B cell (primary cell): ENCODE data around the gene DAP. TPM values are rescaled to one million over a fixed set of nuclear protein-coding genes. Genes with fewer than 3 reads are reported as not detected.

Source experiments
- ATAC-seq: fragments of 200-7000 bp; cut with Tn5 transposase; one replicate; pipeline ENCODE4 v1.10.0; 2021; ENCODE audit warnings: low read depth, mild to moderate bottlenecking, moderate number of reproducible peaks, moderate library complexity
- CTCF ChIA-PET: fragments of 350-600 bp; sonication (Branson Sonifier 250); formaldehyde crosslinking; loops from one replicate; lab custom pipeline; 2021; ENCODE audit warnings: antibody characterized with exemption, inconsistent platforms; lab: Charles Lee
- POLR2A ChIA-PET: fragments of 350-600 bp; sonication (Branson Sonifier 250); formaldehyde crosslinking; loops from one replicate; lab custom pipeline; 2021; ENCODE audit warnings: antibody characterized with exemption; lab: Charles Lee
- DNase-seq: peaks from one replicate; pipeline ENCODE4 v3.0.0; 2013
- H2AFZ ChIP-seq: 2 replicates; pipeline ENCODE4 v1.6.1; 2012; ENCODE audit warnings: mild to moderate bottlenecking, low read depth, low read length; ENCODE audit not compliant: insufficient read depth, poor library complexity, severe bottlenecking
- H3K27ac ChIP-seq, 2 donors: 1 replicate in 1 of 2; 2 replicates in 1 of 2; pipeline ENCODE4 v1.5.1; 2012 to 2013; ENCODE audit warnings: low read length in 2 of 2, mild to moderate bottlenecking in 2 of 2, moderate library complexity in 1 of 2
- H3K27me3 ChIP-seq, 4 experiments: fragments of 200-600 bp in 1 of 4; sonication (generic) in 1 of 4; replicated peaks in 1 of 4; 1 replicate in 2 of 4; 2 replicates in 2 of 4; pipeline versions ENCODE4 v1.6.1 to v1.7.0; 2013 to 2016; ENCODE audit warnings: low read length in 3 of 4, mild to moderate bottlenecking in 2 of 4, mixed read lengths in 1 of 4, moderate library complexity in 1 of 4; ENCODE audit not compliant: insufficient read depth in 4 of 4, control insufficient read depth in 3 of 4; ENCODE audit errors: control extremely low read depth in 1 of 4
- H3K36me3 ChIP-seq, 2 experiments: replicated peaks in 1 of 2; 1 replicate in 1 of 2; 2 replicates in 1 of 2; pipeline versions ENCODE4 v1.6.1 to v1.7.1; 2013; ENCODE audit warnings: low read length in 1 of 2; ENCODE audit not compliant: insufficient read depth in 2 of 2, control insufficient read depth in 1 of 2; ENCODE audit errors: control extremely low read depth in 1 of 2, extremely low read depth in 1 of 2
- H3K4me1 ChIP-seq, 2 donors: fragments of 200-600 bp in 1 of 2; sonication (generic) in 1 of 2; 1 replicate in 1 of 2; 2 replicates in 1 of 2; pipeline versions ENCODE4 v1.5.1 to v1.6.1; 2013 to 2017; ENCODE audit warnings: low read length in 2 of 2; ENCODE audit not compliant: control insufficient read depth in 2 of 2, insufficient read depth in 2 of 2
- H3K4me2 ChIP-seq: replicated peaks from 2 replicates; pipeline ENCODE3; 2012; ENCODE audit warnings: mild to moderate bottlenecking, low read depth, low read length; ENCODE audit not compliant: poor library complexity, severe bottlenecking
- H3K4me3 ChIP-seq, 5 experiments: fragments of 200-600 bp in 1 of 5; sonication (generic) in 1 of 5; 1 replicate in 3 of 5; 2 replicates in 2 of 5; pipeline versions ENCODE4 v1.5.1 to v1.7.0; 2011 to 2016; ENCODE audit warnings: low read length in 4 of 5, mild to moderate bottlenecking in 4 of 5, low read depth in 2 of 5, control low read depth in 1 of 5, moderate library complexity in 1 of 5; ENCODE audit not compliant: insufficient read depth in 1 of 5; ENCODE audit errors: control extremely low read depth in 1 of 5, extremely low read depth in 1 of 5
- H3K79me2 ChIP-seq: fragments of 200-600 bp; sonication (generic); one replicate; pipeline ENCODE4 v1.6.0; 2016; ENCODE audit warnings: low read length; ENCODE audit not compliant: control insufficient read depth, insufficient read depth
- H3K9ac ChIP-seq: fragments of 200-600 bp; sonication (generic); 2 replicates; pipeline ENCODE4 v1.6.1; 2017; ENCODE audit warnings: mild to moderate bottlenecking, low read length, moderate library complexity
- H3K9me3 ChIP-seq, 3 donors: one replicate each; pipeline versions ENCODE4 v1.6.1 to v1.7.1; 2013; ENCODE audit warnings: low read length in 2 of 3; ENCODE audit not compliant: control insufficient read depth in 2 of 3, insufficient read depth in 1 of 3; ENCODE audit errors: control extremely low read depth in 1 of 3
- H4K20me1 ChIP-seq: 2 replicates; pipeline ENCODE4 v1.6.0; 2012; ENCODE audit warnings: mild to moderate bottlenecking, low read length; ENCODE audit not compliant: insufficient read depth, control insufficient read depth, poor library complexity, severe bottlenecking
- H3K27ac Mint-ChIP-seq: one replicate; pipeline ENCODE4 v1.8.0; 2021; ENCODE audit warnings: mixed read lengths
- H3K27me3 Mint-ChIP-seq: one replicate; pipeline ENCODE4 v1.8.0; 2021; ENCODE audit warnings: mixed read lengths
- H3K4me1 Mint-ChIP-seq: one replicate; pipeline ENCODE4 v1.8.0; 2021; ENCODE audit warnings: mixed read lengths
- H3K4me3 Mint-ChIP-seq: one replicate; pipeline ENCODE4 v1.8.0; 2021; ENCODE audit warnings: mixed read lengths
- H3K9me3 Mint-ChIP-seq: one replicate; pipeline ENCODE4 v1.8.0; 2022; ENCODE audit warnings: mixed read lengths; ENCODE audit not compliant: insufficient read depth
- CTCF ChIP-seq: fragments of 200-600 bp; IDR thresholded peaks from one replicate; pipeline ENCODE4 v1.8.0; 2022; ENCODE audit warnings: antibody characterized with exemption, mild to moderate bottlenecking
- EZH2 ChIP-seq: IDR thresholded peaks from 2 replicates; pipeline ENCODE4 v1.6.1; 2012; ENCODE audit warnings: borderline replicate concordance, low read depth, mild to moderate bottlenecking, moderate library complexity, low read length; ENCODE audit not compliant: insufficient read depth, poor library complexity, severe bottlenecking
- WGBS: methylation state at CpG from one replicate; pipeline ENCODE4 v1.1.5; 2013; ENCODE audit warnings: missing lambda C conversion rate; ENCODE audit not compliant: insufficient coverage; 5-methylcytosine and 5-hydroxymethylcytosine counted together
- intact Hi-C: fragments of 100-400 bp; cut with micrococcal nuclease; formaldehyde crosslinking; loops from one replicate; pipeline ENCODE4 v1.10.0; 2022
- polyA plus RNA-seq: library from polyadenylated mRNA; depleted of rRNA; stranded (reverse); fragments of >200 nt; gene quantifications from 2 replicates; pipeline ENCODE4 v1.2.3, GENCODE V29; 2012
- total RNA-seq, 2 donors: library from RNA; stranded (reverse); fragments of 120-200 nt in 1 of 2; gene quantifications; 1 replicate in 1 of 2; 2 replicates in 1 of 2; pipeline versions ENCODE4 v1.2.3 to v1.2.4, GENCODE V29; 2013 to 2022

The DAP gene
- total and polyA plus RNA-seq, 2 donors (not counting 1 experiment from before 2014, with no cell fraction given), result 42.6 to 49.8 TPM

DNA sequence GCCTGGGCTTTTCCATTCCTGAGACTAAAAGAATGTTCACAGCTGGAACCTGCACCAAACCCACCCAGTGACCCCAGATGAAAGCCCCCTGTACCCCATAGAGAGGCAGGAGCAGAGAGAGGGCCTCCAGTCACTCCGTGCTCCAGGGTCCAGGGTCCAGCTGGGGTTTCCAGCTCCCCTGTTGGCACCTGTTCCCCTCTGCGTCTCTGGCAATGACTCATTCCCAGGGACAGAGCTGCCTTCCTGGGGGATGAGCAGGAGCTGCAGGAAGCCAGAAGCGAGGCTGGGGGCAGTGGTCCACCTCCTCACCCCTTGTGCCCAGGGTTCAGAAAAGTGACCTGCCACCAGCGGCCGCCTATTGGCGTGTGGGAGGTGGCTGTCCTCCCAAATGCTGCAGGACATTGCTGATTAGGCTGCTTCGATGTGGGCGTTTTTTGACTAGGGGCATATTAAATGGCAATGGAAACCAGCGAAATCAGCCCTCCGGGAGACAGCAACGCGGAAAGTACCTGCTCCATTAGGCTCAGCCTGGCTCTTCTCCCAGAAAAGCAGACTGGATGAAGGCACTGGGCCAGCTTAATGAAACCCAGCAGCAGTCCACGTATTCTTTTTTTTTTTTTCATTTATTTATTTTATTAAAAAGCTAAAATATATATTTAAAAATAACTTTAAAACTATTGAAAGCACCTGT lies 97.4 kb downstream of the DAP start:
- Histone ChIP-seq H3K36me3 (no peaks in the 10 kb centered on the region), H3K9me3 (no peaks in the 10 kb centered on the region), H3K27ac (no peak overlapping the region), H2AFZ (no peak overlapping the region), H3K4me3 (no peak overlapping the region), H4K20me1 (no peaks in the 10 kb centered on the region), H3K4me1 (no peaks in the 10 kb centered on the region), H3K79me2 (no peaks in the 10 kb centered on the region), H3K27me3 (no peaks in the 10 kb centered on the region), H3K4me2 (no peak overlapping the region), H3K9ac (no peak overlapping the region)
- no peak for TF ChIP-seq EZH2
- no peak for TF ChIP-seq CTCF
- no peak for ATAC-seq
- no peak for DNase-seq
- intact Hi-C loops, result no loop called here
- Mint-ChIP-seq H3K9me3 (no peaks in the 10 kb centered on the region), H3K27ac (no peak overlapping the region), H3K4me3 (no peak overlapping the region), H3K27me3 (no peaks in the 10 kb centered on the region), H3K4me1 (no peaks in the 10 kb centered on the region)
- 94% methylated on average over 12 of the region's 13 CpGs for WGBS
- ChIA-PET POLR2A (no interaction called here), CTCF (interaction anchor here (0.6 kb wide), 1 partner anchor 520 kb away, joined by 3 read pairs; no protein-coding TSS in a partner anchor)

- Mint-ChIP-seq H3K4me1 (no peaks in the 10 kb centered on the region), H3K4me3 (no peak overlapping the region), H3K9me3 (peaks cover 3% of the 10 kb centered on the region), H3K27me3 (no peaks in the 10 kb centered on the region), H3K27ac (no peak overlapping the region)
- WGBS, result 60% methylated on average over 2 of the region's 10 CpGs
- Histone ChIP-seq H3K36me3 (no peaks in the 10 kb centered on the region), H3K27ac (no peak overlapping the region), H3K4me1 (no peaks in the 10 kb centered on the region), H3K9me3 (no peaks in the 10 kb centered on the region), H4K20me1 (no peaks in the 10 kb centered on the region), H3K79me2 (no peaks in the 10 kb centered on the region), H3K4me3 (no peak overlapping the region), H3K4me2 (no peak overlapping the region), H2AFZ (no peak overlapping the region), H3K9ac (no peak overlapping the region), H3K27me3 (no peaks in the 10 kb centered on the region)
- intact Hi-C loops, result no loop called here
- no peak for ATAC-seq
- CTCF ChIA-PET, result no interaction called here
- no peak for DNase-seq
- TF ChIP-seq EZH2 (no peak), CTCF (no peak)
- POLR2A ChIA-PET, result no interaction called here
Observed at GRCh38 chr5:10662661-10663488, 98.2 kb downstream of the DAP start.
